GM20000 (cell line): Measurements from ENCODE around the gene PCGF5.
"Not testable (repeated sequence)": the region's sequence is repeated elsewhere in the genome, so short reads cannot be mapped to it uniquely, and the experiment has no call there.

ENCODE experiments used
- DNase-seq: peaks from one replicate; pipeline ENCODE4 v3.0.0; 2012; ENCODE audit warnings: low spot score
- CTCF ChIP-seq: IDR thresholded peaks from 2 replicates; pipeline ENCODE4 v1.5.1; 2012; ENCODE audit warnings: mild to moderate bottlenecking, control low read depth; ENCODE audit errors: extremely low read depth, missing control alignments

The PCGF5 gene

GRCh38 chr10:91316486-91316885 is 96.0 kb downstream of the PCGF5 start:
- no peak for TF ChIP-seq CTCF
- DNase-seq = no peak

DNA sequence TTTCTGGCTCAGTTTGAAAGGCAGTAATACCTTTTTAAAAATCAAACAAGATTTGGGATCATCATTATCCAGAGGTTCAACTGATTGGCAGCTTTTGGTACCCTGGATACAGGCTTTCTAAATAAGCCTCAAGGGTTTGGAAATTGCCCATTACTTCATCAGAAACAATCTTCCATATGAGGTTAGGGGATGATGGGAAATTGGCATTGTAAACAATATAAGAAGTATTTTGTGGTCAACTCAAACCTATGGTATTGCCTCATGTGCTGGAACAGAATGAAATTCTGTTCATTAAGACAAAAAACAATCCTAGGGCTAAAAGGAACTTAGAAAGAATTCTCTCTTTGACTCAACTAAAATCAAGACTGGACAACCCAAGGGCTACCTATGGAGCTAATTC is 97.1 kb downstream of the PCGF5 start:
- TF ChIP-seq CTCF = no peak
- DNase-seq = no peak

GRCh38 chr10:91319336-91319735 is 98.9 kb downstream of the PCGF5 start:
- TF ChIP-seq CTCF = no peak

DNA sequence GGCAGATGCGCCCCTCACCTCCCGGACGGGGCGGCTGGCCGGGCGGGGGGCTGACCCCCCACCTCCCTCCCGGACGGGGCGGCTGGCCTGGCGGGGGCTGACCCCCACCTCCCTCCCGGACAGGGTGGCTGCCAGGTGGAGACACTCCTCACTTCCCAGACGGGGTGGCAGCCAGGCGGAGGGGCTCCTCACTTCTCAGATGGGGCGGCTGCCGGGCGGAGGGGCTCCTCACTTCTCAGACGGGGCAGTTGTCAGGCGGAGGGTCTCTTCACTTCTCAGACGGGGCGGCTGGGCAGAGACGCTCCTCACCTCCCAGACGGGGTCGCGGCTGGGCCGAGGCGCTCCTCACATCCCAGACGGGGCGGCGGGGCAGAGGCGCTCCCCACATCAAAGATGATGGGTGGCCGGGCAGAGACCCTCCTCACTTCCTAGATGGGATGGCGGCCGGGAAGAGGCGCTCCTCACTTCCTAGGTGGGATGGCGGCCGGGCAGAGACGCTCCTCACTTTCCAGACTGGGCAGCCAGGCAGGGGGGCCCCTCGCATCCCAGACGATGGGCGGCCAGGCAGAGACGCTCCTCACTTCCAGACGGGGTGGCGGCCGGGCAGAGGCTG is 102.9 kb downstream of the PCGF5 start:
- DNase-seq = not testable (repeated sequence)

More at GRCh38 chr10:91319336-91319735, 98.9 kb downstream of the PCGF5 start:
- DNase-seq = no peak

DNA sequence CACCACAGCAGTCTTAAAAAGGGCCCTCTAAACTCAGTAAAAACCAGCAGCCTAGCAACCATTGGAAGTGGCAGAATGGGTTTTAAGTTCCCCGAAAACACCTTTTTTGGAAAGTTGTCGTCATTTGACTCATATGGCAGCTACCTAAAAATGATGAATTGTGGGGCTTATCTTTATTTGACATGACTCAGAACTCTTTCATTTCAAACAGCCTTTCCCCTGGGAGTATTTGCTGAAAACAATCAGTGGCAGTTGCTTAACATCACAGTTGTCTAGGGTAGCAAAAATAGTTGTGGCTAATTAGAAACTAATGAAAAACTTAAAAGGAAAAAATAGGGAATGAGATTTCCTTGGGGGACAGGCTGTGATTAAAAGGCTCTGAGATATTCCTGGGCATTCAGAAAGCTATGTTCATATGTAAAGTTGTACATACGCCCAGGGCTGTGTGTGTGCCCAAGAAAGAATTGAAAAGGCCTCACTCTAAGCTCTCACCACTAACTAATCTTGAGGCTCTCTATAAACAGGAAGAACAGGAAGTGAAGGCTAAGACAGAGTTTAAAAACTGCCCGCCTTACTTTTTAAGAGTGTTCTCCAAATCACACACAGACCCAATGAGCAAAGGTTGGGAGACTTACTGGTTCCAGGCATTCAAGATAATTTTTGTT is 108.0 kb downstream of the PCGF5 start:
- no peak for DNase-seq
- no peak for TF ChIP-seq CTCF
